Lower leg skin (tissue), 3 donors: ENCODE data around the gene PBX1.

Experiments
- CTCF ChIP-seq, 3 donors: fragments of 450-650 bp; IDR thresholded peaks; one replicate each; pipeline ENCODE4 v1.5.1; 2016; ENCODE audit warnings: antibody characterized with exemption in 3 of 3, mild to moderate bottlenecking in 3 of 3, moderate library complexity in 2 of 3
- POLR2A ChIP-seq, 2 donors: fragments of 450-650 bp; IDR thresholded peaks; one replicate each; pipeline ENCODE4 v1.6.1; 2016 to 2017; ENCODE audit warnings: antibody characterized with exemption in 2 of 2, mild to moderate bottlenecking in 1 of 2, moderate library complexity in 1 of 2

- no peak for TF ChIP-seq CTCF (IDR thresholded peaks at IDR 0.05)
- no peak for TF ChIP-seq POLR2A (IDR thresholded peaks at IDR 0.05)
Measured at GRCh38 chr1:164602480-164603093, 43.6 kb downstream of the PBX1 start.
